SU-DHL-6 (cell line): Measurements from ENCODE around the gene SLC39A5.

Experiments used
- EZH2phosphoT487 ChIP-seq: fragments of 200-600 bp; sonication (generic), shearing (Covaris generic); conservative IDR thresholded peaks from 2 replicates; pipeline ENCODE4 v1.6.1; 2018; ENCODE audit warnings: mild to moderate bottlenecking, antibody characterized with exemption, low read length, moderate library complexity, mixed read lengths
- TF ChIP-seq, protein P1 (sequence below): fragments of 200-600 bp; sonication (generic); IDR thresholded peaks from one replicate; pipeline ENCODE4 v1.5.1; 2017; ENCODE audit warnings: antibody characterized with exemption, mild to moderate bottlenecking, low read length, moderate library complexity; ENCODE audit not compliant: insufficient read depth, poor library complexity, severe bottlenecking

DNA sequence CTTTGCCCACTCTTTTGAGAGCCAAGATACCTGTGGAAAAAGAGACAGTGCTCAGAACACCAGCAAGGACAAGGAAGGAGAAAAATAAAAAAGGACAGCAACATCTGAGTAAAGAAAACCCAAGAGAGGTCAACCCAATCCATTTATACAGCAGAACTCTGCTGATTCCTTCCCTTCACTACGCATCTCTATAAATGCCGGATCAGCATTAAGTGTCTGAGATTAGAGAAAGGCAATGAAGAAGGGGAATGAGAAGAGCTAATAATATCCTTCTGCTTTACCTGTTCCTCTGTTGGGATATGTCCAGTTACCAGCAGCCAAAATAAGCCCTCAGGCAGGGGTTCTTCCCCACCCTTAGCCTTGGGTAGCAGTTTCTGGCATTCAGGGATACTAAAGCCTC is 52.7 kb downstream of the SLC39A5 start:
- TF ChIP-seq, protein P1, sequence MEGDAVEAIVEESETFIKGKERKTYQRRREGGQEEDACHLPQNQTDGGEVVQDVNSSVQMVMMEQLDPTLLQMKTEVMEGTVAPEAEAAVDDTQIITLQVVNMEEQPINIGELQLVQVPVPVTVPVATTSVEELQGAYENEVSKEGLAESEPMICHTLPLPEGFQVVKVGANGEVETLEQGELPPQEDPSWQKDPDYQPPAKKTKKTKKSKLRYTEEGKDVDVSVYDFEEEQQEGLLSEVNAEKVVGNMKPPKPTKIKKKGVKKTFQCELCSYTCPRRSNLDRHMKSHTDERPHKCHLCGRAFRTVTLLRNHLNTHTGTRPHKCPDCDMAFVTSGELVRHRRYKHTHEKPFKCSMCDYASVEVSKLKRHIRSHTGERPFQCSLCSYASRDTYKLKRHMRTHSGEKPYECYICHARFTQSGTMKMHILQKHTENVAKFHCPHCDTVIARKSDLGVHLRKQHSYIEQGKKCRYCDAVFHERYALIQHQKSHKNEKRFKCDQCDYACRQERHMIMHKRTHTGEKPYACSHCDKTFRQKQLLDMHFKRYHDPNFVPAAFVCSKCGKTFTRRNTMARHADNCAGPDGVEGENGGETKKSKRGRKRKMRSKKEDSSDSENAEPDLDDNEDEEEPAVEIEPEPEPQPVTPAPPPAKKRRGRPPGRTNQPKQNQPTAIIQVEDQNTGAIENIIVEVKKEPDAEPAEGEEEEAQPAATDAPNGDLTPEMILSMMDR, result no peak
- no peak for TF ChIP-seq EZH2phosphoT487
